GM21367 (cell line): ENCODE measurements around the gene PBX3.

Experiments used
- ATAC-seq: cut with Tn5 transposase; IDR thresholded peaks from one replicate; pipeline ENCODE4 v1.9.1; 2021; ENCODE audit not compliant: unreplicated experiment

The PBX3 gene

GRCh38 chr9:125748446-125749099 lies 1.4 kb downstream of the PBX3 start:
- ATAC-seq, result no peak

- ATAC-seq, result no peak
Observed at GRCh38 chr9:125749287-125749935, 2.2 kb downstream of the PBX3 start.

GRCh38 chr9:125749951-125750626 lies 2.9 kb downstream of the PBX3 start:
- ATAC-seq, result no peak

DNA sequence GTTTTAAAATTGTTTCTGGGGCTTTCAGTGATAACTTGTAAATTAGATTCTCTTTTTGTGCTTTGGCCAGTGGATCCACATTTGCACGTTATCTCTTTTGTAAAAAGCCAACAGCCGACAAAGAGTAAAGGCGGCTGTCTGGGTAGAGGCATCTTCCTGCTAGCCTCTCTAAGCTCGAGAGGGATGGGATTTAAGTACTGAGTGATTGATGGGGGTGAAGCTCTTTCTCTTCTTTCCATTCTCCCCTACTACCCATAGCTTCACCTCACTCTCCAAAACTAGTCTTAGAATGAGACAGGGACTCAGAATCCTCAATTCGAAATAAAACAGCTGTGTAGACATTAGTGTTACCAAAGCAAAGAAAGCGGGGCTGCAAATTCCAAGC lies 3.4 kb downstream of the PBX3 start:
- ATAC-seq, result no peak

GRCh38 chr9:125752070-125752628 lies 5.0 kb downstream of the PBX3 start:
- ATAC-seq, result no peak

DNA sequence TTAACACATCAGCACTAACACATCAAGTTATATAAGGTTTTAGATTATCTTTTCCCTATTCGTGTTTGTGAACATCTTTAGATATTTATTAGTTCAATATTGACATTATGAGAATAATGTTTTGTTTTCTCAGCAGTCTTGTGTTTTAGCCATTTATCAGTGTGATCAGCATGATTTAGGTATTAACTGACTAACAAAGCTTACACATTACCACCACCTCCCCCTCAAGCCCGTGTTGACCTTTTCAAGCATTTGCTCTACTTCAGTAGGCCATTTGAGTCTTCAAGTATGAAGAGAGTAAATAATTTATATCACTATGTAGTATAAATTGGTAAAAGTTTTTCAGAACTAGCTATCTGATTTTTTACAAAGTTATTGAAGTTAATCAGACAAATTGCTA lies 6.9 kb downstream of the PBX3 start:
- no peak for ATAC-seq

DNA sequence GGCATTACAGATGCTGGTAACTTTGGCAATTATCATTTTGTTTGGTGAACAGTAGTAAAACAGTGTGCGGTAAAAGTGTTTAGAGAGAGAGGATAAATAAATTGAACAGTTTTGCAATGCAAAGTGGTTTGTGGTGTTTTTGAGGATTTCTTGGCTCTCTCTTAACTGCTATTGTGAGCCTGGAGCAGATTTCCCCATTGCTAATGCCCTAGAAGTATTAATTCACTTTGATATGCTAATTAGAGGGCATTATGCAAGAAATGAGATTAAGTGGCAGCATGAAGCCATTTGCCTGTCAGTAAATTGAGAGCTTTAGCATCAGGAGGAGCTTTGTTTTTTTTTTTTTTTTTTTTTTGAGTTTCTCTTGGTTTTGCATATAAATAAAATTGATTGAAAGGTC lies 8.2 kb downstream of the PBX3 start:
- no peak for ATAC-seq

- no peak for ATAC-seq
Observed at GRCh38 chr9:125756518-125756917, 9.3 kb downstream of the PBX3 start.

DNA sequence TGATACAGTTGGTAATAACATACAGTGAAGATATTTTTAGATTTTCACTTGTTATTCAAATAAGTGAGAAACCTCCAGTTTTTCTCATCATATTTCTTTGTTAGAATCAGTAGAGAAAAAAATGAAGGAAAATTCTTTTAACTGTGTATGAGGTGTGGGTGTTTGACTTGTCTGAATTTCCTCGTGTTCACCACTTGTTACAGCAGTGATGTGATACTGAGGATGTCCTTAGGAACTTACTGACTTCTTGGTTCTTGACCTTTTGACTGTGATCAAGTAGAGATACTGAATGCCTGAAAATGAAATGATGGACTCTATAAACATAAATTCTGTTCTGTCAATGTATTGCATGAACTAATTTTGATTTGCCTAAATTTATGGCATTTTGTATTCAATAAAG lies 10.7 kb downstream of the PBX3 start:
- no peak for ATAC-seq

DNA sequence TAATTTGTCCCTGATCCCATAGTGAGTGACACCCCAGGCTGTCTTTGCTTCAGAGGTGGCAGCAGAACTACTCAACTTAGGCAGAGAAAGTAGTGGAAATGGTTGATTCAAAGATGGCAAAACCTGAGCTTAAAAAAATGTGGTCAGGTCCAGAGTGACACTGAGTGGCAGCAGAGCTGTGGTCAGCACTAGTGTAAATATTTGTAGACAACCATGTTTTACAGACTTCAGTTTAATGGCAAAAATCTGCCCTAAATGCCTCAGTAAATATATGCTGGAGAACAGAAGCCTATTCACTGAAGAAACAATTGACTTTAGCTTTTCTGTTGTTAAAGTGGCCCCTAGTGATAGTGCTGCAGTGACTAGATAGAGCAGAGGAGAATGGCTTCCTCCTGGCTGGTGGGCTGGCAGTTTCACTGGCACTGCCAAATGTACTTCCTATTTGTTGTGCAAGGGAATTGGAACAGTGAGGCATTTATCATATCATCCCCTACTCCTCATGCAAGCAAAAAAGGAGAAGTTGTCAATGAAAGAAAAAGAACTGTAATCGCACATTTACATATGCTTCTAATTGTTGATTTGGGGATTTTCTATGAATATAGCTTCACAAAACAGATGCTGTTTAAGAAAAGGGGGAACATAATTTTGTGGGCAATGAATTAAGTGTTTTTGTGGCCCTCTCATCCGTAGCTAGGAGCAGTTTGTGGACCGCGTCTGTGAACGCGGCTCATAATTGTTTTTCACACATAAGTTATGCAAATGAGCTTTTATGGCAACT lies 12.0 kb downstream of the PBX3 start:
- no peak for ATAC-seq

DNA sequence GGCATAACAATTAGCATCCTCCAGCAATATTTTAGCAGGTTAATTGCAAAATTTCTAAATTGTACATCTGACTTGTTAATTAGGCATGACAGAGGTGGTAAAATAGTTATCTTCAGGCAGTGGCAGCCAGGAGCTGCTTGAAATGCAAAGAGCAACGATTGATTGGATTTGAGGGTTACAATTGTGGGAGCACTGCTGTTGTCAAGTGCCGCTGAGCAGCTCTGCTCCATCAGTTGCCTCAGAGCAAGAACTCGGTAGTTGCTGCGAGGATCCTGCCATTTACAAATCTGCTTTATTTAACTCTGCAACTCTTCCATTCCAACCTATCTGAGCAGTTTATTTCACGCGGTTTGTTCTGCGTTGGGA lies 12.6 kb downstream of the PBX3 start:
- no peak for ATAC-seq

GRCh38 chr9:125760537-125760936 lies 13.4 kb downstream of the PBX3 start:
- ATAC-seq, result no peak

- no peak for ATAC-seq
Observed at GRCh38 chr9:125761676-125762450, 14.7 kb downstream of the PBX3 start.

GRCh38 chr9:125763394-125763801 lies 16.2 kb downstream of the PBX3 start:
- no peak for ATAC-seq

GRCh38 chr9:125764198-125764597 lies 17.0 kb downstream of the PBX3 start:
- no peak for ATAC-seq

DNA sequence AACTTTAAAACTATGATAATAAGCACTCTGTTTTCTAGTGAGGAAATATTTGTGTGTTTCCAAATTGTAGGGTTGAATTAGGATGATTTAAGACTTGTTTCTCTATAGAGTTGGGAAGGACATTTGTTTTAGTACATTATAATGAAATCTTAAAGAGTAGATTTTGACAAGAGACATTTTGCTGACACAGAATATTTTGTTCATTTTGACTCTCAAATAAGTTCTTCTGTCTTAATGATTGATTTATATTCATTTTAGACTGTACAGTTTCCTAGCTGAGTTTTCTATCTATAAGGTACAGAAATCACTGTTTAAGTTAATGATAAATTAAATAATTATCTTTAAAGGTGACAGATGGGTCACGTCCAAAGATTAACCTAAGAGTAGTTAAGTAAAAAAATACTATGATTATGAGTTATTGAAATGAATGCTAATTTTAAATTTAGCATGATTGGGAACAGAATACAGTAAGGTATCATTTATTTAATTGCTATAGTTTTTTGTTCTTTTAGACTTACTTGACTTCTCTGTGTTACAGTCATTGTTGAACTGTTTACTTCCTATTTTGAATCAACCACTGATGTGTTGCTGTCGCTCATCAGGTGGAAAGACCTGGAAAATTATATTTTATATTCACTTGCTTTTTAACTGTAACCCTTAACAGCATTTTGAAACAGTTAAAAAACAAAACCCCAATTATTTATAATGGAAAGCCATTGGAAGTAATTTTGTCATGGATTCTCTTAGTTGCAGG lies 19.5 kb downstream of the PBX3 start:
- ATAC-seq, result no peak

GRCh38 chr9:125767349-125767748 lies 20.2 kb downstream of the PBX3 start:
- peak; percentile 45 for ATAC-seq

DNA sequence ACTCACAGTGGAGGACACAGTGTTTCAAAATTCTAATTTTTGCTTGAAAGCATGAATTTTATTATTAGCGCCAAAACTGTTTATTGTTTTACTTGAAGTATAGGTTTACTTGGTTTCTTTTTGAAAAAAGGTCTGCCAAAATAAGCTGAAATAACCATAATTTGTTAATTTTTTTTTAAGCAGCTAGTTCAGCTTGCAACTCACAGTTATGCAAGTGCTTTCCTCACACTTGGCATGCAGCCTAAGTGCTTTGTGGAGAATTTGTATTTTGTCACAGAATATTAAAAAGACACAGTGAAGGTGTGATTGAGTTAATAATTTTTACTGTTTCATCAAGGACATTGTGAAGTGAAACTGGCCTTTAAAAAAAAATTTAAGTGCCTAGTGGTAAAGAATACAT lies 21.6 kb downstream of the PBX3 start:
- no peak for ATAC-seq

DNA sequence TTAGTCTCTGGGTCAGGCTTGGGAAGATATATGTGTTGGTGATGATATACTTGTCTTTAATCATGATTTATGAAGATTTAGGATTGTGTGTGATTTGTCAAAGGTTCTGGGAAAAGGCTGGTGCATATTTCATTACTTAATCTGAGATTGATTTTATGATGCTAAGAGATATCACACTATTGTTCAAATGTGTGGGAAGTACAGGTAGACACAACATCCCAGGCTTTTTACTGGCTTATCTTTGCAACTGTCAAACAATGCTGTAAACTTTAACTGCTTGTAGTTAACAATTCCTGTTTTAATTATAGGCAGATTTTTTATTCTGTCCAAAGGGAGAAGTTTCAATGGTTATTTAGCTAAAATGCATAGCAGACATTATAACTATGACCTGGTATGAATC lies 23.9 kb downstream of the PBX3 start:
- no peak for ATAC-seq

DNA sequence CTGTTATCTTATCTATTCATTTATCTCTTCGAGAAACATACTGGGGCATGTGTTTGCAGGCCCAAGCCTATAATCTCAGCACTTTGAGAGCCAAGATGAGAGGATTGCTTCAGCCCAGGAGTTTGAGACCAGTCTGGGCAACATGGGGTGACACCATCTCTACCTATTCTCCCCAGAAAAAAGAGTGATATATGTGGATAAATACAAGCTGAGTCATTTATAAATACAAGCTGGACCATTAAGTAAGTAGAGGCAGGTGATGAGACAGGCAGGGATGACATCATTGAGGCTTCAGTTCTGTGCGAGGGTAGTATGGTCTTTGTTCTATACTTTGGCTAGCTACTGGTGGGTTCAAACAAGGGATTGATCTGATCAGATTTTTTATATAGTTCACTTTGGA lies 25.6 kb downstream of the PBX3 start:
- no peak for ATAC-seq
